ENCODE measurements around the gene TCTA.

DNA sequence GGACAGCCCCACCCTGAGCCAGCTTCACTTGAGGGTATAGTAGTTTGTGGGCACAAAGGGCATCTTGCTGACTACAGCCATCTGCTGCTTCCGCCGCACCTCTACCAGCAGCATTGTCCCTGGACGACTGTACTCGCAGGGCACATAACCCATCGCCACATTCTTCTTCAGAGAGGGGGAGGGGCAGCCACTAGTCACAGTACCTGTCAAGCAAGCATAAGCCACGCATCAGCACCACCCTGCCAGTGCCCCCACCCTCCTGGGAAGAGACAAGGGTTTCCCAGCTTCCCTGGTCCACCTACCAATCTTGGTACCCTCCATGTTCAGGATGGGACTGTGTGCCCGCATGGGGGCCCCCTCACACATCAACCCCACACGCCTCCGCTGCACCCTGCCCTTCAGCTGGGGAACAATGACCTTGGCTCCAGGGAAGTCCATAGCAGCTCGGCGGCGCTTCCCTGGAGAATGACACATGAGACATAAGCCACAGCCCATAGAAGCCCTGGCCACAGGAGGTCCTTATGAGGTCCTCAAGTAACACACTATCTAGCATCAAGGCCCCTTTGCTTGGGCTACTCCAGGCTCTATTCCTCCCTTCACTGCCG lies 5.4 kb downstream of the TCTA start:
- TF ChIP-seq FEZF1 (tag by site-specific recombination; IDR thresholded peaks at IDR 0.05) (no peak), RBAK (tag by site-specific recombination; IDR thresholded peaks at IDR 0.05) (no peak), TCF7L2 (IDR thresholded peaks at IDR 0.05; ENCODE audit: borderline replicate concordance, low read depth, low read length) (no peak), ZNF423 (tag by site-specific recombination; IDR thresholded peaks at IDR 0.05) (no peak), TRIM28 (IDR thresholded peaks at IDR 0.05; ENCODE audit: borderline replicate concordance, low read length) (no peak), KLF16 (tag by site-specific recombination; IDR thresholded peaks at IDR 0.05) (no peak), ZNF670 (tag by site-specific recombination; IDR thresholded peaks at IDR 0.05; ENCODE audit: low read depth) (no peak)
- TF ChIP-seq, protein P1, sequence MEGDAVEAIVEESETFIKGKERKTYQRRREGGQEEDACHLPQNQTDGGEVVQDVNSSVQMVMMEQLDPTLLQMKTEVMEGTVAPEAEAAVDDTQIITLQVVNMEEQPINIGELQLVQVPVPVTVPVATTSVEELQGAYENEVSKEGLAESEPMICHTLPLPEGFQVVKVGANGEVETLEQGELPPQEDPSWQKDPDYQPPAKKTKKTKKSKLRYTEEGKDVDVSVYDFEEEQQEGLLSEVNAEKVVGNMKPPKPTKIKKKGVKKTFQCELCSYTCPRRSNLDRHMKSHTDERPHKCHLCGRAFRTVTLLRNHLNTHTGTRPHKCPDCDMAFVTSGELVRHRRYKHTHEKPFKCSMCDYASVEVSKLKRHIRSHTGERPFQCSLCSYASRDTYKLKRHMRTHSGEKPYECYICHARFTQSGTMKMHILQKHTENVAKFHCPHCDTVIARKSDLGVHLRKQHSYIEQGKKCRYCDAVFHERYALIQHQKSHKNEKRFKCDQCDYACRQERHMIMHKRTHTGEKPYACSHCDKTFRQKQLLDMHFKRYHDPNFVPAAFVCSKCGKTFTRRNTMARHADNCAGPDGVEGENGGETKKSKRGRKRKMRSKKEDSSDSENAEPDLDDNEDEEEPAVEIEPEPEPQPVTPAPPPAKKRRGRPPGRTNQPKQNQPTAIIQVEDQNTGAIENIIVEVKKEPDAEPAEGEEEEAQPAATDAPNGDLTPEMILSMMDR (tag by site-specific recombination; IDR thresholded peaks at IDR 0.05): no peak

Data from HEK293 (cell line).